Measurements from ENCODE around the gene TMC8. TPM values are rescaled to one million over a fixed set of nuclear protein-coding genes. Genes with fewer than 3 reads are reported as not detected.
A peak's percentile ranks its signal among the peaks of the same experiment; 100 is the strongest.

The TMC8 gene
- total RNA-seq, 6 donors from 2014 or later = 10.8 to 65.0 (median 33.8) TPM

DNA sequence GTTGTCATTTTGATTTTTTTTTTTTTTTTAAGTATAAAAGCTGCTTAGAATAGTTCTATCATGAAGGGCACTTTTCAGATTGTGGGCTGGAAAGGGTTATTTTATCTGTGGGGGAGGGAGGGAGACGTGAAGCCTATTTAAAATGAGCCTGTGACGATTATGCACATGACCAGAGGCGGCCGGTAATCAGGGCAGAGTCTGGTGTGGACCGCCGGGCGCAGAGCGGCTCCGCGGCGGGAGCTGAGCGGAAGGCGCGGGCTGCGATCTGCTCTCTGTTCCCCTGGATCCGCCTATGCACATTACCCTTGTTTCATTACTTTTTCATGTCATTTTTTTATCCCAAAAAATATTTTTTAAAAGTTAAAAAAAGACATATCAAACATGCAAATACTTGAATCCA, 25.5 kb upstream of the TMC8 start:
- Histone ChIP-seq H3K4me1 (peaks cover 0 to 3% (median 0%) of the 10 kb centered on the region in 4 donors), H3K36me3 (peaks cover 0 to 58% (median 48%) of the 10 kb centered on the region in 4 donors), H3K9me3 (no peaks in the 10 kb centered on the region), H3K4me3 (peak overlapping the region in 1 of 4 donors; percentile 5), H3K27me3 (no peaks in the 10 kb centered on the region), H3K27ac (no peak overlapping the region)
- no peak for TF ChIP-seq POLR2A (IDR thresholded peaks at IDR 0.05)
- no peak for TF ChIP-seq EP300 (IDR thresholded peaks at IDR 0.05)
- TF ChIP-seq, protein P1, sequence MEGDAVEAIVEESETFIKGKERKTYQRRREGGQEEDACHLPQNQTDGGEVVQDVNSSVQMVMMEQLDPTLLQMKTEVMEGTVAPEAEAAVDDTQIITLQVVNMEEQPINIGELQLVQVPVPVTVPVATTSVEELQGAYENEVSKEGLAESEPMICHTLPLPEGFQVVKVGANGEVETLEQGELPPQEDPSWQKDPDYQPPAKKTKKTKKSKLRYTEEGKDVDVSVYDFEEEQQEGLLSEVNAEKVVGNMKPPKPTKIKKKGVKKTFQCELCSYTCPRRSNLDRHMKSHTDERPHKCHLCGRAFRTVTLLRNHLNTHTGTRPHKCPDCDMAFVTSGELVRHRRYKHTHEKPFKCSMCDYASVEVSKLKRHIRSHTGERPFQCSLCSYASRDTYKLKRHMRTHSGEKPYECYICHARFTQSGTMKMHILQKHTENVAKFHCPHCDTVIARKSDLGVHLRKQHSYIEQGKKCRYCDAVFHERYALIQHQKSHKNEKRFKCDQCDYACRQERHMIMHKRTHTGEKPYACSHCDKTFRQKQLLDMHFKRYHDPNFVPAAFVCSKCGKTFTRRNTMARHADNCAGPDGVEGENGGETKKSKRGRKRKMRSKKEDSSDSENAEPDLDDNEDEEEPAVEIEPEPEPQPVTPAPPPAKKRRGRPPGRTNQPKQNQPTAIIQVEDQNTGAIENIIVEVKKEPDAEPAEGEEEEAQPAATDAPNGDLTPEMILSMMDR (IDR thresholded peaks at IDR 0.05) = no peak
- TF ChIP-seq POLR2AphosphoS5 (IDR thresholded peaks at IDR 0.05) = no peak
- WGBS, 2 donors = 68 to 77% methylated on average over 16 of the region's 16 CpGs
- no peak for ATAC-seq (ENCODE audit: low FRiP score in 2 of 2)
- no peak for DNase-seq

- 60 to 70% methylated on average over 13 of the region's 13 CpGs for WGBS, 2 donors
- H3K36me3 ChIP-seq = peaks cover 3 to 58% (median 49%) of the 10 kb centered on the region in 4 donors
- H3K27ac ChIP-seq = no peak overlapping the region
- peaks cover 0 to 3% (median 0%) of the 10 kb centered on the region in 4 donors for H3K4me1 ChIP-seq
- peak overlapping the region in 1 of 4 donors; percentile 5 for H3K4me3 ChIP-seq
- no peak for TF ChIP-seq POLR2AphosphoS5 (IDR thresholded peaks at IDR 0.05)
- TF ChIP-seq, protein P1 (IDR thresholded peaks at IDR 0.05) = no peak
- no peak for TF ChIP-seq POLR2A (IDR thresholded peaks at IDR 0.05)
- no peak for TF ChIP-seq EP300 (IDR thresholded peaks at IDR 0.05)
- no peak for ATAC-seq (ENCODE audit: low FRiP score in 2 of 2)
- DNase-seq = no peak
- H3K27me3 ChIP-seq = no peaks in the 10 kb centered on the region
- no peaks in the 10 kb centered on the region for H3K9me3 ChIP-seq
These were observed 25.0 kb upstream of the TMC8 start for GRCh38 chr17:78105551-78105950.

- TF ChIP-seq EP300 (IDR thresholded peaks at IDR 0.05) = no peak
- TF ChIP-seq, protein P1 (IDR thresholded peaks at IDR 0.05) = no peak
- no peak for TF ChIP-seq POLR2A (IDR thresholded peaks at IDR 0.05)
- TF ChIP-seq POLR2AphosphoS5 (IDR thresholded peaks at IDR 0.05) = no peak
- WGBS, 2 donors = 79 to 85% methylated on average over 15 of the region's 15 CpGs
These were observed 24.4 kb upstream of the TMC8 start for GRCh38 chr17:78106211-78106610.

GRCh38 chr17:78107457-78107856, 23.1 kb upstream of the TMC8 start:
- WGBS, 2 donors = 82 to 86% methylated on average over 10 of the region's 10 CpGs
- ATAC-seq (ENCODE audit: low FRiP score in 2 of 2) = no peak

More at GRCh38 chr17:78106211-78106610, 24.4 kb upstream of the TMC8 start:
- Histone ChIP-seq H3K4me1 (peaks cover 0 to 3% (median 0%) of the 10 kb centered on the region in 4 donors), H3K27me3 (no peaks in the 10 kb centered on the region), H3K4me3 (no peak overlapping the region), H3K27ac (no peak overlapping the region), H3K36me3 (peaks cover 7 to 63% (median 56%) of the 10 kb centered on the region in 4 donors), H3K9me3 (no peaks in the 10 kb centered on the region)
- ATAC-seq (ENCODE audit: low FRiP score in 2 of 2) (no peak), DNase-seq (no peak)

More at GRCh38 chr17:78107457-78107856, 23.1 kb upstream of the TMC8 start:
- no peak overlapping the region for H3K4me3 ChIP-seq
- H3K36me3 ChIP-seq = peaks cover 7 to 70% (median 57%) of the 10 kb centered on the region in 4 donors
- DNase-seq = no peak
- no peak overlapping the region for H3K27ac ChIP-seq
- peaks cover 0 to 4% (median under 1%) of the 10 kb centered on the region in 4 donors for H3K4me1 ChIP-seq
- TF ChIP-seq, protein P1 (IDR thresholded peaks at IDR 0.05) = no peak
- TF ChIP-seq POLR2AphosphoS5 (IDR thresholded peaks at IDR 0.05) (no peak), EP300 (IDR thresholded peaks at IDR 0.05) (no peak), POLR2A (IDR thresholded peaks at IDR 0.05) (no peak)
- no peaks in the 10 kb centered on the region for H3K9me3 ChIP-seq
- no peaks in the 10 kb centered on the region for H3K27me3 ChIP-seq

Data from upper lobe of left lung (tissue), 6 donors.